Gastrocnemius medialis (tissue), 4 donors: Measurements from ENCODE around the gene OVOL1.

Experiments
- POLR2A ChIP-seq, 2 donors: fragments of 450-650 bp; IDR thresholded peaks; one replicate each; pipeline ENCODE4 v1.6.1; 2017; ENCODE audit warnings: antibody characterized with exemption in 2 of 2, mild to moderate bottlenecking in 2 of 2, moderate library complexity in 2 of 2
- TF ChIP-seq, protein P1 (sequence below), 5 experiments: fragments of 450-650 bp in 3 of 5; fragments of 200-600 bp in 2 of 5; sonication (generic) in 2 of 5; IDR thresholded peaks in 4 of 5; conservative IDR thresholded peaks in 1 of 5; 1 replicate in 4 of 5; 2 replicates in 1 of 5; pipeline ENCODE4 v1.5.1; 2016 to 2019; ENCODE audit warnings: antibody characterized with exemption in 5 of 5, mild to moderate bottlenecking in 3 of 5, moderate library complexity in 3 of 5

DNA sequence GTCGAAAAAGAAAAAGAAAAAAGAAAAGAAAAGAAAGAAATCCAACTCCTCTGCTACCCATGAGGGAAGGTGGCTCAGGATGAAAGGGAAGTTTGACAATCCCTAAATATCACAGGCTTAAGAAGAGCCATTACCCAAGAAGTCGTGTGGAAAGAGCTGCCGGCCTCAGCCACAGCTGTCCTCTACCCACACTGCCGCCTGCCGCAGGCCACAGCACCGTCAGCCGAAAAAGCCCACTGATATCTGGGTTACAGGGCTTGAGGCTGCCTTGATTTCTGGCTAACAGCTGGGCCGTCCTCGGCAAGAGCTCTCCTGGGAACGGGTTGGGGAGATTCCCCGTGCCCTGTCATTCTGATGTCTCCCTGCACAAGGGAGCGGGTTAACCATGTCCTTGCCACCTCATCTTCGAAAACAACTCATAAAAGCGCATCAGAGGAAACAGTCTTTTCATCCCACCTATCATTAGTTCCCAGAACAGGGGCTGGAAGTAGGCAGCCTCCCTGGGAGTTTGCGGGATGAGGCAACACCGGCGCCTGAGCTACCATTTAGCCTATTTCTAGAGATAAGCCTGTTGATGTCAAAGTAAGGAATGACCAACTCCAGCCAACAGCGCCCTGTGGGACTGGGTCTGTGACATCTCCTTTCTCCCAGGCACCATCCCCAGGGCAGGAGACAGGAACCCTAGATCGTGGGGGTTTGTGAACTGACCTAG is 25.1 kb downstream of the OVOL1 start:
- no peak for TF ChIP-seq POLR2A (IDR thresholded peaks at IDR 0.05)
- TF ChIP-seq, protein P1, sequence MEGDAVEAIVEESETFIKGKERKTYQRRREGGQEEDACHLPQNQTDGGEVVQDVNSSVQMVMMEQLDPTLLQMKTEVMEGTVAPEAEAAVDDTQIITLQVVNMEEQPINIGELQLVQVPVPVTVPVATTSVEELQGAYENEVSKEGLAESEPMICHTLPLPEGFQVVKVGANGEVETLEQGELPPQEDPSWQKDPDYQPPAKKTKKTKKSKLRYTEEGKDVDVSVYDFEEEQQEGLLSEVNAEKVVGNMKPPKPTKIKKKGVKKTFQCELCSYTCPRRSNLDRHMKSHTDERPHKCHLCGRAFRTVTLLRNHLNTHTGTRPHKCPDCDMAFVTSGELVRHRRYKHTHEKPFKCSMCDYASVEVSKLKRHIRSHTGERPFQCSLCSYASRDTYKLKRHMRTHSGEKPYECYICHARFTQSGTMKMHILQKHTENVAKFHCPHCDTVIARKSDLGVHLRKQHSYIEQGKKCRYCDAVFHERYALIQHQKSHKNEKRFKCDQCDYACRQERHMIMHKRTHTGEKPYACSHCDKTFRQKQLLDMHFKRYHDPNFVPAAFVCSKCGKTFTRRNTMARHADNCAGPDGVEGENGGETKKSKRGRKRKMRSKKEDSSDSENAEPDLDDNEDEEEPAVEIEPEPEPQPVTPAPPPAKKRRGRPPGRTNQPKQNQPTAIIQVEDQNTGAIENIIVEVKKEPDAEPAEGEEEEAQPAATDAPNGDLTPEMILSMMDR (IDR thresholded peaks at IDR 0.05 in 4 of 5, conservative IDR thresholded peaks at IDR 0.05 in 1 of 5): no peak
